ENCODE data around the gene PLA2G15.

DNA sequence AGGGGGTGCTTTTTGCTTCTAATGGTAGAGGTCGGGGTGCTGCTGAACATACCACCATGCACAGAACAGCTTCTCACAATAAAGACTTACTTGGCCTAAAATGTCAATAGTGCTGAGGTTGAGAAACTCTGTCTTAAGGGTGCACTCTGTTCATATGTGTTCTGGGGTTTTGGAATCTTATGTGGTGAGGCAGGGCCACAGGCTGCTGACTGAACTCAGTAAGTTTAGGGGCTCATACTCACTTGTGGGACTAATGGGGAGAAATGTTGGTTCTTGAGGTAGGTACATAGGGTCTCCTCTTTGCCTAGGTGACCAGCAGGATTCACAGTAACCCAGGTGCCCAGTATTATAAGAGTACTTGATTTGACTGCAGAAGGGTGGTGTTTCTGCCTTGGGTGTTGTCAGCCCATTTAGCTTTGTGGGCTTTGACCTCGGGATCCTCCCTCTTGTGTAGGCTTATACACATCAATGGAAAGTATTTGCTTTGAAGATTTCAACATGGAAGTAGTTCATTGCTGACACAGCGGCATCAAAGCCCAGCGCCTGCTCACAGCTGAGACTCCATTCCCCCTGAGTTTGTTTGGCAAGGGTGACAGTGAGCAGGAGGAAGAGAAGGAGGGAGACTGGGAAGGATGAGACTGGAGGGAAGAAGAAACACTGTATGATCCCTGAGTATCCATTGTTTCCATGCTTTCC lies 36.3 kb downstream of the PLA2G15 start:
- TF ChIP-seq JUN (IDR thresholded peaks at IDR 0.05) (no peak), MYC (IDR thresholded peaks at IDR 0.05; ENCODE audit: borderline replicate concordance, low read length) (no peak), HDAC2 (IDR thresholded peaks at IDR 0.05) (no peak)
- TF ChIP-seq, protein P1, sequence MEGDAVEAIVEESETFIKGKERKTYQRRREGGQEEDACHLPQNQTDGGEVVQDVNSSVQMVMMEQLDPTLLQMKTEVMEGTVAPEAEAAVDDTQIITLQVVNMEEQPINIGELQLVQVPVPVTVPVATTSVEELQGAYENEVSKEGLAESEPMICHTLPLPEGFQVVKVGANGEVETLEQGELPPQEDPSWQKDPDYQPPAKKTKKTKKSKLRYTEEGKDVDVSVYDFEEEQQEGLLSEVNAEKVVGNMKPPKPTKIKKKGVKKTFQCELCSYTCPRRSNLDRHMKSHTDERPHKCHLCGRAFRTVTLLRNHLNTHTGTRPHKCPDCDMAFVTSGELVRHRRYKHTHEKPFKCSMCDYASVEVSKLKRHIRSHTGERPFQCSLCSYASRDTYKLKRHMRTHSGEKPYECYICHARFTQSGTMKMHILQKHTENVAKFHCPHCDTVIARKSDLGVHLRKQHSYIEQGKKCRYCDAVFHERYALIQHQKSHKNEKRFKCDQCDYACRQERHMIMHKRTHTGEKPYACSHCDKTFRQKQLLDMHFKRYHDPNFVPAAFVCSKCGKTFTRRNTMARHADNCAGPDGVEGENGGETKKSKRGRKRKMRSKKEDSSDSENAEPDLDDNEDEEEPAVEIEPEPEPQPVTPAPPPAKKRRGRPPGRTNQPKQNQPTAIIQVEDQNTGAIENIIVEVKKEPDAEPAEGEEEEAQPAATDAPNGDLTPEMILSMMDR (IDR thresholded peaks at IDR 0.05) = no peak
